NCI-H128 (cell line): ENCODE measurements around the gene PLXNC1.

Source experiments
- DNase-seq: peaks from one replicate; lab custom pipeline; 2025; ENCODE audit not compliant: unreplicated experiment; lab: John Stamatoyannopoulos, UW

Gene PLXNC1

DNA sequence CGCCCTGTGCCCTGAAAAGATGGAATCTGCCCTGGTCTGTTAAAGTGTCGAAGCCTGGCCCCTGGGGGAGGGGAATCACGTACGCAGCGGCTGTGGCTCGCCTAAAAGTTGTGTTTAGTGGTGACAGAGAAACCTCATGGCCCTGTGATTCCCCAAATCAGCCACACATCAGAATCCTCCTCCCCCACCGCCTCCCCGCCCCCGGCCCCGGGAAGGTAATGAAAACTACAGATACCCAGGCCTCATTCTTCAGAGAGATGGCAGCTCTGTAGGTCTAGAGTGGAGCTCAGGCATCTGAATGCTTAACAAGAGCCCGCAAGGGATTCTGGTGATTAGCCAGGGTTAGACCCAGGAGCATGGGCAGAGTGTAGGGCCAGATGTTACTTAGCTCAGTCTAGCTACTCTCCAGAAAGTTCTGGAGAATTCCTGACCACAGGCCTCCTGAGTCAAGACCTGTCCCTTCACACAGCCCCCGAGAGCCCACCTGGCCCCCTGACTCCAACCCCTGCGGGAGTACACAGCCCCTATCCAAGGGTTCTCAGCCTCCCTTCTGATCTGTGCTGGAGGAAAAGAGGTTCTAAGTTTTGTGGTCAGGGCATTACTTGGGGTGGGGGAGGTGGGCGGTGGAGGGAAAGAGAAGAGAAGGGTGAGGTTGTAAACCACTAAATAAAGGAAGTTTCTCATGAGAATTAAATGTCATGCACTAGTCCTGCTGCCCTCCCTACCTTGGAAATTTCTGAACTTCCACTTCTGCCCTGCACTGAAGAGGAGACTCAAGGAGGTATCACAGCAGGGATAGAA is 114.8 kb downstream of the PLXNC1 start:
- no peak for DNase-seq

GRCh38 chr12:94263905-94264561 is 115.7 kb downstream of the PLXNC1 start:
- no peak for DNase-seq

- no peak for DNase-seq
These were observed 116.5 kb downstream of the PLXNC1 start for GRCh38 chr12:94264736-94265485.

GRCh38 chr12:94265539-94265938 is 117.2 kb downstream of the PLXNC1 start:
- DNase-seq, result no peak

DNA sequence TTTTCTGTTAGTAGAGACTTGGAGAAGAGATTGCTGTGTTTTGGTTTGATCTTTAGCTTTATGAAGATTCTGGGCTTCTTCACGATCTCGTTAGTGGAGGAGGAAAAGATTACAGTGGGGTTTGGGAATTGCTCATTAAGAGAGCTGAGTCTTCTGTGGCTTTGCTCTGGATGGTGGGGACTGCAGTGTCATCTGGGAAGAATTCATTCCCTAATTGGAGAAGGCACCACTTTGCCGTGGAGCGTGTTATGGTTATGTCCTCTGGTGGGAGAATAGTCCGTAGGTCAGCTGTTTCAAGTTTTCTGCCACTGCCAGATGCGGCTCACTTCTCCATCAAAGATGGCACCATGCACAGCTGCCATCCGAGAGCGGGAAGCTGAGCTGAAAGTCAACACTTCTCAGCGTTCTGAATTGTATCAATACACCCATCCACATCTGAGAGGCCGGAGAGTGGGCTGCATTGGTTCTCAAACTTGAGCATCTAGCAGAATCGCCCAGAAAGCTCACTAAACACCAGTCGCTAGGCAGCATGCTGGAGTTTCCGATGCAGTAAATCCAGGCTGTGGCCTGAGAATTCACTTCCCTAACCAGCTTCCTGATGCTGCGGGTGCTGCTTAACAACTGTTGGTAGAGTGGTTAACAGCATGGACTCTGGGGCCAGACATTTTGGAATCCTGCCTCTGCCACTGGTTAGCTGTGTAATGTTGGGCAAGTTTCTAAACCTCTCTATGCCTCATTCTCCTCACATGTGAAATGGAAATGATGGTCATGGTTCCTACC is 117.8 kb downstream of the PLXNC1 start:
- DNase-seq, result no peak

- DNase-seq, result no peak
These were observed 118.6 kb downstream of the PLXNC1 start for GRCh38 chr12:94266796-94267536.

GRCh38 chr12:94267537-94267872 is 119.1 kb downstream of the PLXNC1 start:
- DNase-seq, result no peak

DNA sequence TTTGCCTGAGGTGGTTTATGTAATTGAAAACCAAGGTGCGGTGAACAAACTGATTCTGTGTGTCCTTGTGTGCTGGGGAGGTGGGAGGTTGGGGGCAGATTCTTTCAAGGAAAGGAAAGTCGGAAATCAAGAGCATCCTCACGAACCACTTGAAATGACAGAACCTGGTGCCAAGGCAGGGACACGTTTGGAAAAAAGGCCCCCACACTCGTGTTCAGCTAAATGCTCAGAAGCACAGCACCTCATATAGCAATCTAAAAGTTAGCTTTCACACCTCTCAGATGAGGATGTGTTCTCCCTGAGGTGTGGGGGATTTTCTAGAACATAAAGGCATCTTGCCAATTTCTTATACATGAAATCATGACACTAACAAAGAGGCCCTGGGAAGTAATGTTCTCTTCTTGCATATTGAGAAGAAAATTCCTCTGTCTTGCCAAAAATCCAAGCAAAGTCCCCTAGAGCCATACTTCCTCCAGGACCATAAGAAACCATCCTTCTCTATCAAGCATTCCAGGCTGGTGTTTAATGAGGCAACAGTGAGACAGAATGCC is 119.6 kb downstream of the PLXNC1 start:
- no peak for DNase-seq

GRCh38 chr12:94269316-94269999 is 121.1 kb downstream of the PLXNC1 start:
- no peak for DNase-seq

- no peak for DNase-seq
These were observed 123.0 kb downstream of the PLXNC1 start for GRCh38 chr12:94271351-94271750.

DNA sequence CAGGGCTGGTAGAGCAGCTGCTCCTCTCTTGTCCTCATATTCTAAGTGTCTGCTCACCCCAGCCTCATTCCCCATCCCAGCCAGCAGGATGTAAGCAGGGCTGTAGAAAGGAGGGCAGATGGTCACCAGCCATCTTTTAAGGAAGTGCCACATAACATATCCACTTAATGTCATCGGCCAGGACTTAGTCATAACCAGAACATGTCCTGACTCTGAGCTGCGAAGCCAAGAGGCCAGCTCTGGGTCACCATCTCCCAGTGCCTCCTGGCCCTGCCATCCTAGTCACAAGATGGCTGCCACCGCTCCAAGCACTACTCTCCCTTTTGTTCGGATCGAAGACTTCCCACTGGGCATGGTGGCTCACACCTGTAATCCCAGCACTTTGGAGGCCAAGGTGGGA is 123.9 kb downstream of the PLXNC1 start:
- DNase-seq, result no peak

DNA sequence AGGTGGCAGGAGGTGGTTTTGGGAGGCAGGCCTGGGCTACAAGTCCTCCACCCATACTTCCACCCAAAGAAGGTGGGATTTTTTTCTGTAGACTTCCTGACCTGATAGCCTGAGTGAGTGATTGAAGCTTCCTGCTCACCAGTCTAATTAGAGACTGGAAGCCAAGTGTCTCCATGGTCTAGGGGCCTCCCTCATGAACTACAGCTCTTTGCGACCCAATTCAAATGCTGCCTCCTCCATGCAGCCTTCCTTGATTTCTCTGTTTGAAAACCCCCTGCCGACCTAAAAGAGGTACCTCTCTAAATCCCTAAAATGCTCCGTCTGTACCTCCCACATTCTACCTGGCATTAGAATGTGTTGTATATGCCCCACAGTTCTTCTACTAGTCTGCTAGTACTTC is 124.9 kb downstream of the PLXNC1 start:
- no peak for DNase-seq

DNA sequence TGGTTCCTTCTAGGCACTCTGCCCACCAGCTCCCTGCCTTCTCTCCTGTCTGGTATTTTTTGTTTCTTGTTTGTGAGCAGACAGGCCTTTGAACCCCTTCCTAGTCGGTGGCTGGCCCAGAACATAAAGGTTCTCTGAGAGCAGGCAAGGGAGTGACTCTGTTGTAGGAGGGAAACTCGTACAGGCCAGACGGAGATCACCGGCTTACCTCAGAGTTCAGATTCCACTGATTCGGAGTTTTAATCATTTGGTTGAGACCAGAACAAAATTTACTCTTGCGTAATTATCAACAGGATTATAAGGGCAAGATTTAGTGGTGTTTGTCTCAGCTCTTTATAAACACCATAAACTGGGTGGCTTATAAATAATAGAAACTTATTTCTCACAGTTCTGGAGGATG is 128.3 kb downstream of the PLXNC1 start:
- DNase-seq, result no peak

- DNase-seq, result no peak
These were observed 129.1 kb downstream of the PLXNC1 start for GRCh38 chr12:94277426-94278000.

DNA sequence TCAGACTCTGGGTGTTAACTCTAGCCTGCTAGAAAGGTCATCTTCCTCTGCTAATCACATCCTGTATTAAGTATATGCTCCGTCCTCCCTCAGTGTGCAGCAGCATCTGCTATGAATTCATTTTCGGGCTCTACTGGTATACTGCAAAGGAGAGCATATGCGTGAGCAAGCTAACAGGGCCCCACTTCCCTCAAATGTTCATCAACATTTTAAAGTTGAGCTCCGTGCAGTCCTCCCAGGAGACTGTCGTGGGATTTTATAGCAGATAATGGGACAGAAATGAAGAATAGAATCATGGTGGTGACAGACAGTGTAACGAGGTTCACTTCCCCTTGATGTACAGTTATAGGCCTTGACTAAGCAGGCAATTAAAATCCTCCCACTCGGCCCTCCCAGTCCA is 131.7 kb downstream of the PLXNC1 start:
- DNase-seq, result no peak

GRCh38 chr12:94282675-94283074 is 134.3 kb downstream of the PLXNC1 start:
- no peak for DNase-seq

- DNase-seq, result no peak
These were observed 135.7 kb downstream of the PLXNC1 start for GRCh38 chr12:94284046-94284445.

DNA sequence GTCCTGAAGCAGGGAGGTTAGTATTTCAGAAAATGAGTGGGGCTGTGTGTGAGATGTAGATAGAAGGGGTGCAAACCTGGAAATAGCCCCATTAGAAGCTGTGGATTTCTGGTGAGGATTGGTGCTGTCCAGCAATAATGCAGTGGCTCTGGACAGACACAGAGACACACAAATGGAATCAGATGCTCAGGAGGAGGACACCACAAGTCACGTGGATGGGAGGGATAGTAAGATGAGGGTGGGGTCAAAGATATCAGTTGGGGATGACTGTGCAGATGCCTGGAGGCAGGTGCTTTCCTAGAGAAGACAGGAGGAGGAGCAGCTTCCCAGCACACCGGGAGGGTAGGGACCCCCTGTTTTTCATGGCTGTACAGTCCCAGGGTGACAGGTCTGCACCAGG is 136.5 kb downstream of the PLXNC1 start:
- DNase-seq, result no peak

- no peak for DNase-seq
These were observed 137.7 kb downstream of the PLXNC1 start for GRCh38 chr12:94285943-94286582.
